HG03439 (cell line): ENCODE results near the gene RSPRY1.

Experiments used
- ATAC-seq: cut with Tn5 transposase; IDR thresholded peaks from one replicate; pipeline ENCODE4 v1.9.1; 2021; ENCODE audit warnings: mild to moderate bottlenecking, moderate library complexity; ENCODE audit not compliant: unreplicated experiment

RSPRY1 gene

DNA sequence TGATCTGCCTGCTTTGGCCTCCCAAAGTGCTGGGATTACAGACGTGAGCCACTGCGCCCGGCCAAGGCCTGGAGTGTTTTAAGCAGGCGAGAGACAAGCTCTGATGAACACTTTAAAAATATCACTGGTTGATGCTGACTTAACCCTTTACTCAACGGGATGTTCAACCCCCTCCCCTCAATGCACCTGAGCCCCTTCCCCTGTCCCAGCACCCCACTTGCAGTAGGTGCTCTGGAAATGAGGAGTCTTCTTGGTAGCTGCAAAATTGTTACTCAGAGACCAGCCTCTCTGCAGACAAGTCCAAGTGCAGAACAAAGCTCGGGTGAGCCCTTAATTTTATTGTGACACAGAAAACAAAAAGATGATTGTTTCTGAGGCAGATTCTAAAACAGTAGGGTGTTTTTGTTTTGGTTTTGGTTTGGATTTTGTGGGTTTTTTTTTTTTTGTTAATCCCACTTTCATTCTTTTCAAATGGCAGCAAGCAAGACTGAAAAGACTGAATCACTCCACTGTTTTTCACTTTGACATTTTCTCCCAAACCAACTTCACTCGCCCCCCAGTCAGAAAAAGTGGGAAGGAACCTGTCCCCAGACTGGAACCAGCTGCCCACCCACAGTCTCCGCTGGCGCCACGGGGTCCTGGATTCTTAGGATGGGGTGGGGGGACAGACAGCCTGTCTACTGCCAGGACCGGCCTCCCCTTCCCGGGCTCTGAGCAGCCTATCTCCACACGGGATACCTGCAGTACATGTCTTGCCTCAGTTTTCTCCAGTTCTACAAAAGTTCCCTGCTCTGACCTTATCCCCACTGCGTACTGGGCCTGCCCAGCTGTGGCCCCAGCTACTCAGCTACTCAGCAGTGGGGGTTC, 103.5 kb downstream of the RSPRY1 start:
- no peak for ATAC-seq
